SK-N-SH treated with all-trans-retinoic acid at 6 μM for 48 hours (cell line): ENCODE data around the gene CHST12.

Source experiments
- PATZ1 ChIP-seq: fragments of 250-450 bp; sonication (Bioruptor Pico); IDR thresholded peaks from 2 replicates; pipeline ENCODE4 v1.8.0; 2020; ENCODE audit warnings: mild to moderate bottlenecking, moderate library complexity, borderline replicate concordance
- ZFP3 ChIP-seq: fragments of 250-450 bp; sonication (Bioruptor Pico); IDR thresholded peaks from 2 replicates; pipeline ENCODE4 v1.5.0; 2020; ENCODE audit warnings: mild to moderate bottlenecking, moderate library complexity

GRCh38 chr7:2386964-2387669 lies 16.3 kb upstream of the CHST12 start:
- TF ChIP-seq PATZ1 (CRISPR knock-in tag) (no peak), ZFP3 (CRISPR knock-in tag) (no peak)
